ENCODE results near the gene ADCY2.

Gene ADCY2

DNA sequence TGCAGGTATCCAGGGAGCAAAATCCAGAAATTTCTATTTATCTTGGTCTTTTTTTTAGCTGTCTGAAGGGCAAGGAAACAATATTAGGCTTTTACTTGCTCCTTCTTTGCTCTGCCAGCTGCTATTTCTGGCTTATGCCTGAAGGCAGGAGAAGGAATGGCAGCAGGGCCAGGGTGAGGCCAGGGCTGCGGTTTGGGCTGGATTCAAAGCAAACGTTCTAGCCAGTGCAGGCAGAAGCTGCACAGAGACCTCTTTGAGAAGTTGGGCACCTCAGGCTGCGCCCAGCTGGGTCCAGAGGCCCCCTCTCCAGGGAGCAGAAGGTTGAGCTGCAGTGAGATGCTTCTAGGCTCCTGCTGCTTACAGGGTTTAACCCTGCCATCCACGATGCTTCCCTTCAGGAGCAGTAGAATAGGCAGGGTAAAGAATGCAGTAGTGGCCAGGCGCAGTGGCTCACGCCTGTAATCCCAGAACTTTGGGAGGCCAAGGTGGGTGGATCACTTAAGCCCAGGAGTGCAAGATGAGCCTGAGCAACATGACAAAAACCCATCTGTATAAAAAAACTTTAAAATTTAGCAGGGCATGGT, 201.2 kb downstream of the ADCY2 start:
- TF ChIP-seq, protein P1, sequence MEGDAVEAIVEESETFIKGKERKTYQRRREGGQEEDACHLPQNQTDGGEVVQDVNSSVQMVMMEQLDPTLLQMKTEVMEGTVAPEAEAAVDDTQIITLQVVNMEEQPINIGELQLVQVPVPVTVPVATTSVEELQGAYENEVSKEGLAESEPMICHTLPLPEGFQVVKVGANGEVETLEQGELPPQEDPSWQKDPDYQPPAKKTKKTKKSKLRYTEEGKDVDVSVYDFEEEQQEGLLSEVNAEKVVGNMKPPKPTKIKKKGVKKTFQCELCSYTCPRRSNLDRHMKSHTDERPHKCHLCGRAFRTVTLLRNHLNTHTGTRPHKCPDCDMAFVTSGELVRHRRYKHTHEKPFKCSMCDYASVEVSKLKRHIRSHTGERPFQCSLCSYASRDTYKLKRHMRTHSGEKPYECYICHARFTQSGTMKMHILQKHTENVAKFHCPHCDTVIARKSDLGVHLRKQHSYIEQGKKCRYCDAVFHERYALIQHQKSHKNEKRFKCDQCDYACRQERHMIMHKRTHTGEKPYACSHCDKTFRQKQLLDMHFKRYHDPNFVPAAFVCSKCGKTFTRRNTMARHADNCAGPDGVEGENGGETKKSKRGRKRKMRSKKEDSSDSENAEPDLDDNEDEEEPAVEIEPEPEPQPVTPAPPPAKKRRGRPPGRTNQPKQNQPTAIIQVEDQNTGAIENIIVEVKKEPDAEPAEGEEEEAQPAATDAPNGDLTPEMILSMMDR (IDR thresholded peaks at IDR 0.05; ENCODE audit: low read depth, low read length) = no peak
- no peak overlapping the region for H3K4me3 ChIP-seq (ENCODE audit: low read depth, low read length)

DNA sequence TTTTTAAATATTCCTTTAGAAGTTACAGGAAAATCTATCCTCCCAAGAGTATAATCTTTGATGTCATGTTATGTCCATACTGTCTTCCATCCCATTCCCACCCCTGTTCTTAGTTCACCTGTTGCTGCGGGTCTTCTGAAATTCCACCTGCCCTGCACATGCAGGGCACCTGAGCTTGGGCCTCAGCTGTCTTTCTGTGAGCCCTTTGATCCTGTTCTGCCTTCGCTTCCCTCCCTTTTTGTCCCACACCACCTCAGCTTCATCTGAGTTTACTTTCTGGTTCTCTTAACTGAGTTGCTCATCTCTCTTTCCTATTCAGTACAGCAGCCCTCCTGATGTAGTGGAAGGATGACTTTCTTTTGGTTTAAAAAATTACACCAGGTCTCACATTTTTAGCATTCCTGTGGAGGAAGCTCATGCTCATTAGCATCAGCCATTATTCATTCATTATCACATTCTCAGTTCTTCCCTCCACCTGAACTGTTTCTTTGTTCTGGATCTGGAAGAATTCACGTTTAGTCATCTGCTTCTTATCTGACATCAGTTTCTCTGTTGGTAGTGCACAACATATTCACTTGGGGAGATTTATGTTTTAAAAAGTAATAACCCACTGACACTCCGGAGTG, 211.0 kb downstream of the ADCY2 start:
- no peak overlapping the region for H3K4me3 ChIP-seq (ENCODE audit: low read depth, low read length)
- TF ChIP-seq, protein P1 (IDR thresholded peaks at IDR 0.05; ENCODE audit: low read depth, low read length) = no peak

GRCh38 chr5:7608772-7609171, 212.8 kb downstream of the ADCY2 start:
- H3K4me3 ChIP-seq (ENCODE audit: low read depth, low read length) = no peak overlapping the region
- TF ChIP-seq, protein P1 (IDR thresholded peaks at IDR 0.05; ENCODE audit: low read depth, low read length) = no peak

DNA sequence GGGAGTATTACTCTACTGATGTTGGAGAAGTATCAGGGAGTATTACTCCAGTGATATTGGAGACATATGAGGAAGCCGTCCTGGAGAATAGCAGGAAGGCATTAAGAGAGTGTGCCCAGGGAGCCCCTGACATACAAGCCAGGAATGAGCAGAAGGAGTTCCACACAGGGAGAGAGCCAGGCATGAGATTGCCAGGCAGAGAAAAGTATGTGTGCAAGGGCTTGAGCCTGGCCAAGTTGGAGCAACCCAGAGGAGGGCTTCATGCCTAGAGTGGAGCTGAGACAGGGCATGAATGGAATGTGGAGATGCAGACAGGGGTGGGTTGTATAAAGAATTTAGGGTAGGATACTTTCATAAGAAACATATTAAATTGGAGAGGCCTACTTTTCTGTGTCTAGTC, 213.8 kb downstream of the ADCY2 start:
- no peak overlapping the region for H3K4me3 ChIP-seq (ENCODE audit: low read depth, low read length)
- TF ChIP-seq, protein P1 (IDR thresholded peaks at IDR 0.05; ENCODE audit: low read depth, low read length) = no peak

- no peak overlapping the region for H3K4me3 ChIP-seq (ENCODE audit: low read depth, low read length)
- TF ChIP-seq, protein P1 (IDR thresholded peaks at IDR 0.05; ENCODE audit: low read depth, low read length) = no peak
Measured at GRCh38 chr5:7610531-7611177, 214.7 kb downstream of the ADCY2 start.

DNA sequence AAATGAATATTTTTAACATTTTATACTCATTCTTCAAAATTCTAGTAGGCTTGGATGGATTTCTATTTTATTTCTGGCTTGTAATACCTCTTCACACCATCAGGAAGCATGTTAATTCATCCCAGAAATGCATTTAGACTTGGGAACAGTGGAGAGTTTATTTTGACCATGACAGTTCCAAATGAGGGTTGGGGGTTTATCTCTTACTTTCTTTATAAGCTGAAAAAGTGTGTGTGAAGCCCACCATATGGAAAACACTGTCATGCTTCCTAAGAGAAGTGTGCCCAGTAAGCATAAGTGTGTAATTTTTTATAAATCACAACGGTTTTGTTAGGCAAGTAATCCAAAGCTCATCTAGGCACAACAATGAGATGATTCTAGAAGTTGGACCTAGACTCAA, 215.6 kb downstream of the ADCY2 start:
- TF ChIP-seq, protein P1 (IDR thresholded peaks at IDR 0.05; ENCODE audit: low read depth, low read length) = no peak
- no peak overlapping the region for H3K4me3 ChIP-seq (ENCODE audit: low read depth, low read length)

DNA sequence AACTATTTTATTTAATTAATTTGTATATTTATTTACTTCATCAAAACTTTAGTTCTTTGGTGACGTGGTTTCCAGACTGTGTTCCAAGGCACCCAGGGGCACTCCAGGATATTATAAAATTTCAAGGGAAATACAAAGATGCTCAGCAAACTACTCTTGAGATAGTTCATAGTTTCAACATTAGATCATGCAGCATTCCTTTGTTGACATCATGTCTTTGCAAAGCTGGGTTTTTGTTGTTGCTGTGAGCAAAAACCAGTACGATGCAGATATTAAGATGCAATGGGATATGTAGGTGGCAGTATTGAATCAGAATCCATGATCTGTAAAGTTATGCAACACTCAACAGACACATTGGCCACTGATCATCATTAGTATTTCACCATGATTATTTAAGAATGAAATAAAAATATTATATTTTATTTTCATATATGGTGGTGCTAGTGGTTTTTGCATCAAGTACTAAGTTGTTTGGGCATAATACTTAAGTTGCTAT, 219.7 kb downstream of the ADCY2 start:
- TF ChIP-seq, protein P1 (IDR thresholded peaks at IDR 0.05; ENCODE audit: low read depth, low read length) = no peak
- H3K4me3 ChIP-seq (ENCODE audit: low read depth, low read length) = no peak overlapping the region
